NB4 (cell line): Measurements from ENCODE around the gene SLC5A9.

Experiments used
- CTCF ChIP-seq: IDR thresholded peaks from one replicate; pipeline ENCODE4 v1.5.1; 2012; ENCODE audit warnings: low read depth, low read length
- MAX ChIP-seq: IDR thresholded peaks from 2 replicates; pipeline ENCODE4 v1.6.1; 2011; ENCODE audit warnings: low read depth, low read length
- MYC ChIP-seq: IDR thresholded peaks from 2 replicates; pipeline ENCODE4 v1.6.1; 2011; ENCODE audit warnings: low read depth, low read length
- POLR2A ChIP-seq: IDR thresholded peaks from 2 replicates; pipeline ENCODE4 v1.6.1; 2011; ENCODE audit warnings: mild to moderate bottlenecking; ENCODE audit not compliant: insufficient read length; ENCODE audit errors: extremely low read depth

- TF ChIP-seq CTCF, result no peak
- no peak for TF ChIP-seq MAX
- TF ChIP-seq POLR2A, result no peak
- no peak for TF ChIP-seq MYC
Observed at GRCh38 chr1:48215889-48216288, 6.6 kb upstream of the SLC5A9 start.
